HepG2 (cell line): ENCODE results near the gene ABCC2. TPM values are rescaled to one million over a fixed set of nuclear protein-coding genes. Genes with fewer than 3 reads are reported as not detected.

Source experiments
- AGO1 ChIP-seq: fragments of 200-400 bp; formaldehyde crosslinking; IDR thresholded peaks from 2 replicates; pipeline ENCODE4 v1.6.1; 2017; ENCODE audit warnings: mild to moderate bottlenecking, low read depth, low read length, moderate library complexity; ENCODE audit not compliant: poor library complexity, severe bottlenecking
- EP300 ChIP-seq, 3 experiments: sonication (generic) in 1 of 3; formaldehyde crosslinking in 1 of 3; IDR thresholded peaks; 2 replicates each; pipeline versions ENCODE4 v1.5.1 to v1.6.1; 2011 to 2020; ENCODE audit warnings: low read depth in 2 of 3, low read length in 2 of 3, borderline replicate concordance in 1 of 3, improper control_type of control experiment in 1 of 3, mild to moderate bottlenecking in 1 of 3, missing genetic modification reagents in 1 of 3, moderate library complexity in 1 of 3
- GPN1 ChIP-seq: sonication (generic); formaldehyde crosslinking; IDR thresholded peaks from 2 replicates; pipeline ENCODE4 v1.5.1; 2020; ENCODE audit warnings: missing genetic modification reagents, borderline replicate concordance
- GTF2F1 ChIP-seq: fragments of 150-350 bp; IDR thresholded peaks from 2 replicates; pipeline ENCODE4 v1.6.1; 2014; ENCODE audit warnings: low read length
- MAF1 ChIP-seq: sonication (generic); formaldehyde crosslinking; IDR thresholded peaks from 2 replicates; pipeline ENCODE4 v1.5.0; 2020; ENCODE audit warnings: missing genetic modification reagents, borderline replicate concordance
- MAFF ChIP-seq: IDR thresholded peaks from 2 replicates; pipeline ENCODE4 v1.6.1; 2011; ENCODE audit warnings: low read depth, low read length, improper control_type of control experiment
- NKX3-1 ChIP-seq: sonication (generic); formaldehyde crosslinking; IDR thresholded peaks from 2 replicates; pipeline ENCODE4 v1.5.0; 2020; ENCODE audit warnings: missing genetic modification reagents
- RFXAP ChIP-seq: sonication (generic); formaldehyde crosslinking; IDR thresholded peaks from 2 replicates; pipeline ENCODE4 v1.4.0; 2020; ENCODE audit warnings: missing genetic modification reagents, borderline replicate concordance
- SAP130 ChIP-seq: IDR thresholded peaks from 2 replicates; pipeline ENCODE4 v1.6.1; 2016; ENCODE audit warnings: low read depth
- SUZ12 ChIP-seq: fragments of 150-350 bp; IDR thresholded peaks from 2 replicates; pipeline ENCODE4 v1.6.1; 2014; ENCODE audit warnings: low read depth, low read length
- TCF12 ChIP-seq, 2 experiments: fragments of 450-650 bp in 1 of 2; sonication (generic) in 1 of 2; formaldehyde crosslinking in 1 of 2; IDR thresholded peaks; 2 replicates each; pipeline versions ENCODE4 v1.6.1 to v1.8.0; 2017 to 2022; ENCODE audit warnings: antibody characterized with exemption in 1 of 2, mild to moderate bottlenecking in 1 of 2, missing genetic modification reagents in 1 of 2, moderate library complexity in 1 of 2
- YEATS2 ChIP-seq: sonication (generic); formaldehyde crosslinking; IDR thresholded peaks from 2 replicates; pipeline ENCODE4 v1.4.0; 2020; ENCODE audit warnings: missing genetic modification reagents, borderline replicate concordance
- ZFYVE20 ChIP-seq: sonication (generic); formaldehyde crosslinking; IDR thresholded peaks from 2 replicates; pipeline ENCODE4 v1.8.0; 2023; ENCODE audit warnings: low read depth, mild to moderate bottlenecking, moderate library complexity, missing genetic modification reagents, borderline replicate concordance
- ZNF3 ChIP-seq: IDR thresholded peaks from 2 replicates; pipeline ENCODE4 v1.7.0; 2017; ENCODE audit warnings: inconsistent platforms
- ZNF333 ChIP-seq: sonication (generic); formaldehyde crosslinking; IDR thresholded peaks from 2 replicates; pipeline ENCODE4 v1.4.0; 2020; ENCODE audit warnings: mild to moderate bottlenecking, missing genetic modification reagents, borderline replicate concordance
- ZNF83 ChIP-seq: sonication (generic); formaldehyde crosslinking; IDR thresholded peaks from 2 replicates; pipeline ENCODE4 v1.4.0; 2020; ENCODE audit warnings: missing genetic modification reagents, mild to moderate bottlenecking, borderline replicate concordance
- polyA plus RNA-seq, 8 experiments: library from polyadenylated mRNA; depleted of rRNA in 3 of 8; stranded (reverse) in 7 of 8; unstranded in 1 of 8; fragments of >200 nt; fragmentation: Illumina TruSeq in 4 of 8; extraction: Trizol in 4 of 8; gene quantifications; 2 replicates each; pipeline versions ENCODE4 v1.2.1 to v1.2.3, GENCODE V29; 2011 to 2016; ENCODE audit warnings: low read depth in 4 of 8, missing spikeins in 1 of 8, mixed read lengths in 1 of 8; ENCODE audit not compliant: insufficient read depth in 1 of 8
- total RNA-seq, 5 experiments: library from RNA; depleted of rRNA; stranded (reverse); fragments of >200 nt; fragmentation: Illumina TruSeq; extraction: Trizol; gene quantifications; 2 replicates each; pipeline ENCODE4 v1.2.3, GENCODE V29; 2016; ENCODE audit warnings: low read depth in 1 of 5
- TF ChIP-seq, protein P1 (sequence below): sonication (generic); formaldehyde crosslinking; IDR thresholded peaks from 2 replicates; pipeline ENCODE4 v1.4.0; 2020; ENCODE audit warnings: mild to moderate bottlenecking, low read depth, missing genetic modification reagents
- TF ChIP-seq, protein P2 (sequence below), 2 experiments: sonication (generic) in 1 of 2; formaldehyde crosslinking in 1 of 2; IDR thresholded peaks; 2 replicates each; pipeline versions ENCODE4 v1.4.0 to v1.6.1; 2016 to 2020; ENCODE audit warnings: borderline replicate concordance in 1 of 2, low read depth in 1 of 2, mild to moderate bottlenecking in 1 of 2, missing genetic modification reagents in 1 of 2
- TF ChIP-seq, protein P3 (sequence below): IDR thresholded peaks from 2 replicates; pipeline ENCODE4 v1.6.1; 2016; ENCODE audit warnings: missing compliant biosample characterization, missing genetic modification reagents, borderline replicate concordance
- TF ChIP-seq, protein P4 (sequence below): sonication (generic); formaldehyde crosslinking; IDR thresholded peaks from 2 replicates; pipeline ENCODE4 v1.5.0; 2020; ENCODE audit warnings: mild to moderate bottlenecking, low read depth, missing genetic modification reagents, borderline replicate concordance
- TF ChIP-seq, protein P5 (sequence below): sonication (generic); formaldehyde crosslinking; IDR thresholded peaks from 2 replicates; pipeline ENCODE4 v1.5.0; 2020; ENCODE audit warnings: missing genetic modification reagents

Gene ABCC2
- total and polyA plus RNA-seq, 2 of the 13 experiments (the other 11 are each of a cell fraction or from before 2014, with no cell fraction given): 181 to 497 TPM

DNA sequence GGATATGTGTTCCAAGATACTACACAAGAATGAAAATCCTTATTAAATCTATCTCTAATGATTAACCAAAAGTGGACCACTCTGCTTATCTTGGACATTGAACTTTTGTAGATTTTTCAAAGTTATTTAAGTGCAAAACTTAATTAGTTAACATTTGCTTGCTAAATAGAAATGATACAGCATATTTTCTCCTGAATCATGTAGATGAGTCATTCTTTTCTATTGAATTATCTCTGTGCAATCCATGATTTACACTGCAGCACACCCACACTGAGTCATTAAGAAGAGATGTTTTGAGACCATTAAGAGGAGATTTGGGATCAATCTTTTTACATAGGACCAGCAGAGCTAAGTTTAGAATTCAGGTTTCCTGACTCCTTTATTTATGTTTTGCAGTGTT is 6.6 kb upstream of the ABCC2 start (continued):
- TF ChIP-seq, protein P1, sequence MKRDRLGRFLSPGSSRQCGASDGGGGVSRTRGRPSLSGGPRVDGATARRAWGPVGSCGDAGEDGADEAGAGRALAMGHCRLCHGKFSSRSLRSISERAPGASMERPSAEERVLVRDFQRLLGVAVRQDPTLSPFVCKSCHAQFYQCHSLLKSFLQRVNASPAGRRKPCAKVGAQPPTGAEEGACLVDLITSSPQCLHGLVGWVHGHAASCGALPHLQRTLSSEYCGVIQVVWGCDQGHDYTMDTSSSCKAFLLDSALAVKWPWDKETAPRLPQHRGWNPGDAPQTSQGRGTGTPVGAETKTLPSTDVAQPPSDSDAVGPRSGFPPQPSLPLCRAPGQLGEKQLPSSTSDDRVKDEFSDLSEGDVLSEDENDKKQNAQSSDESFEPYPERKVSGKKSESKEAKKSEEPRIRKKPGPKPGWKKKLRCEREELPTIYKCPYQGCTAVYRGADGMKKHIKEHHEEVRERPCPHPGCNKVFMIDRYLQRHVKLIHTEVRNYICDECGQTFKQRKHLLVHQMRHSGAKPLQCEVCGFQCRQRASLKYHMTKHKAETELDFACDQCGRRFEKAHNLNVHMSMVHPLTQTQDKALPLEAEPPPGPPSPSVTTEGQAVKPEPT (CRISPR knock-in tag): no peak
- TF ChIP-seq MAF1 (CRISPR knock-in tag) (no peak), GTF2F1 (no peak), ZFYVE20 (CRISPR knock-in tag) (no peak), ZNF3 (CRISPR knock-in tag) (no peak), YEATS2 (CRISPR knock-in tag) (no peak), NKX3-1 (CRISPR knock-in tag) (no peak), SAP130 (peak; percentile 40; the same call in 1 of the 2 replicates), ZNF83 (CRISPR knock-in tag) (no peak), MAFF (peak; percentile 82), RFXAP (CRISPR knock-in tag) (no peak), ZNF333 (no peak), SUZ12 (no peak), GPN1 (CRISPR knock-in tag) (no peak), TCF12 (IDR thresholded peaks at IDR 0.05) (no peak), TCF12 (CRISPR knock-in tag; IDR thresholded peaks at IDR 0.05) (no peak), AGO1 (no peak), EP300 (IDR thresholded peaks at IDR 0.05; ENCODE audit: low read depth in 2 of 2, low read length in 2 of 2) (peak in 1 of 2 experiments; percentile 75; a peak in 2 of 4 replicates), EP300 (CRISPR knock-in tag; IDR thresholded peaks at IDR 0.05; ENCODE audit: borderline replicate concordance) (peak; percentile 32; the same call in 1 of the 2 replicates)
- TF ChIP-seq, protein P2, sequence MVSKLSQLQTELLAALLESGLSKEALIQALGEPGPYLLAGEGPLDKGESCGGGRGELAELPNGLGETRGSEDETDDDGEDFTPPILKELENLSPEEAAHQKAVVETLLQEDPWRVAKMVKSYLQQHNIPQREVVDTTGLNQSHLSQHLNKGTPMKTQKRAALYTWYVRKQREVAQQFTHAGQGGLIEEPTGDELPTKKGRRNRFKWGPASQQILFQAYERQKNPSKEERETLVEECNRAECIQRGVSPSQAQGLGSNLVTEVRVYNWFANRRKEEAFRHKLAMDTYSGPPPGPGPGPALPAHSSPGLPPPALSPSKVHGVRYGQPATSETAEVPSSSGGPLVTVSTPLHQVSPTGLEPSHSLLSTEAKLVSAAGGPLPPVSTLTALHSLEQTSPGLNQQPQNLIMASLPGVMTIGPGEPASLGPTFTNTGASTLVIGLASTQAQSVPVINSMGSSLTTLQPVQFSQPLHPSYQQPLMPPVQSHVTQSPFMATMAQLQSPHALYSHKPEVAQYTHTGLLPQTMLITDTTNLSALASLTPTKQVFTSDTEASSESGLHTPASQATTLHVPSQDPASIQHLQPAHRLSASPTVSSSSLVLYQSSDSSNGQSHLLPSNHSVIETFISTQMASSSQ (IDR thresholded peaks at IDR 0.05; ENCODE audit: low read depth): peak; percentile 39; the same call in 1 of the 2 replicates
- TF ChIP-seq, protein P2 (CRISPR knock-in tag; IDR thresholded peaks at IDR 0.05; ENCODE audit: borderline replicate concordance): no peak
- TF ChIP-seq, protein P3, sequence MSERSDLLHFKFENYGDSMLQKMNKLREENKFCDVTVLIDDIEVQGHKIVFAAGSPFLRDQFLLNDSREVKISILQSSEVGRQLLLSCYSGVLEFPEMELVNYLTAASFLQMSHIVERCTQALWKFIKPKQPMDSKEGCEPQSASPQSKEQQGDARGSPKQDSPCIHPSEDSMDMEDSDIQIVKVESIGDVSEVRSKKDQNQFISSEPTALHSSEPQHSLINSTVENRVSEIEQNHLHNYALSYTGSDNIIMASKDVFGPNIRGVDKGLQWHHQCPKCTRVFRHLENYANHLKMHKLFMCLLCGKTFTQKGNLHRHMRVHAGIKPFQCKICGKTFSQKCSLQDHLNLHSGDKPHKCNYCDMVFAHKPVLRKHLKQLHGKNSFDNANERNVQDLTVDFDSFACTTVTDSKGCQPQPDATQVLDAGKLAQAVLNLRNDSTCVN (CRISPR knock-in tag): no peak
- TF ChIP-seq, protein P4, sequence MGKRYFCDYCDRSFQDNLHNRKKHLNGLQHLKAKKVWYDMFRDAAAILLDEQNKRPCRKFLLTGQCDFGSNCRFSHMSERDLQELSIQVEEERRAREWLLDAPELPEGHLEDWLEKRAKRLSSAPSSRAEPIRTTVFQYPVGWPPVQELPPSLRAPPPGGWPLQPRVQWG: no peak
- TF ChIP-seq, protein P5, sequence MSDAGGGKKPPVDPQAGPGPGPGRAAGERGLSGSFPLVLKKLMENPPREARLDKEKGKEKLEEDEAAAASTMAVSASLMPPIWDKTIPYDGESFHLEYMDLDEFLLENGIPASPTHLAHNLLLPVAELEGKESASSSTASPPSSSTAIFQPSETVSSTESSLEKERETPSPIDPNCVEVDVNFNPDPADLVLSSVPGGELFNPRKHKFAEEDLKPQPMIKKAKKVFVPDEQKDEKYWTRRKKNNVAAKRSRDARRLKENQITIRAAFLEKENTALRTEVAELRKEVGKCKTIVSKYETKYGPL (CRISPR knock-in tag): no peak
